ENCODE data around the gene KCTD6. TPM values are rescaled to one million over a fixed set of nuclear protein-coding genes. Genes with fewer than 3 reads are reported as not detected.

KCTD6 gene
- polyA plus RNA-seq (2013) = 8.6 and 9.5 TPM in 2 replicates

DNA sequence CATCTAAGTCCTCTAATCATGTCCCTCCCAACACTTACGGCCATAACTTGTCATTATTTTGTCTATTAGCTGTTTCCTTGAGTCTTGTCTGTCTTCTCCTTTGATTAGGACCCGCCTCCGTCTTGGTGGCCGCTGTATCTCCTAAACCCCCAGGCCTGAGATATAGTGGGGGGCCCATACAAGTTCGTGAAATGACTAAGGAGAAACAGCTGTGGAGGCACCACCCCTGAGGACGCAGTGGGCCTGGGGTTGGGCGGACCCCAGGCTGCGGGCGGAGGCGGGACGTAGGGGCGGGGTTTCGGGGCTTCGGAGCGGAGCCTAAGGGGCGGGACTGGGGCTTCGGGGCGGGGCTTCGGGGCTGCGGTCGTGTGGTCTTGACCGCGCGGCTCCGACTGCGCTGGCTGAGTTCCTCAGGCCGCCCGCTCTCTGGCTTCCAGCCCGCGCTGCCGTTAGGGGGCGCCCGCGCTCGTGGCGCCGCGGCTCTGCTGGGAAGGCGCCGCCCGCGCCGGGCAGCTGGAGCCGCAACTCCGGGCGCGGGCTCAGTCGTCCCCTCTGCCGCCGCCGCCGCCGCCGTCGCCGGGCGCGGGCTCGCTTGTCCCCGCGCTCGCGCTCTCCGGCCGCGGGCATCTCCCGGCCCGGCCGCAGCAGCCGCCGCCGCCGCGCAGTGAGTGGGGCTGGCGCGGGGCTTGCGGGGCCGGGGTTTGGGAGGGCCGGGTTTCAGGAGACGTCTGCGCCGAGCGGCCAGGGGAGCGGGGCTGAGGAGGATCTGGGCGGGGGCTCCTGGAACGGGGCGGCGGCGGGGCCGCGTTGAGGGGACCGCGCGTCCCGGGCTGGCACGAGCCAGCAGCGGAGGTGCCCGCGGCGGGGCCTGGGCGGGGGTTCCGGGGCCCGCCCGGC, at the start of gene KCTD6:
Gene KCTD6, plus strand, starts transcription at position 591 of the 897 bp plus-strand sequence. CDS start 6,660 bp downstream, outside the sequence.
- Histone ChIP-seq H2BK12ac (ENCODE audit: low read length) (no peak within 1 kb of the TSS), H4K91ac (ENCODE audit: low read depth, low read length) (peak within 1 kb of the TSS; percentile 91), H3K18ac (ENCODE audit: low read length) (peak within 1 kb of the TSS; percentile 81), H3K9me3 (ENCODE audit: insufficient read depth, low read depth, low read length) (no peaks in the 10 kb centered on the region), H3K27ac (ENCODE audit: low read depth, low read length) (peak within 1 kb of the TSS; percentile 62), H3K79me2 (ENCODE audit: control insufficient read depth, insufficient read depth, low read length, poor library complexity) (no peaks in the 10 kb centered on the region), H3K9ac (ENCODE audit: low read length) (peak within 1 kb of the TSS; percentile 51), H4K8ac (ENCODE audit: low read depth, low read length) (peak within 1 kb of the TSS; percentile 88), H2BK120ac (ENCODE audit: insufficient read depth, low read length, poor library complexity) (peak within 1 kb of the TSS; percentile 4), H3K36me3 (ENCODE audit: control insufficient read depth in 1 of 2, insufficient read depth in 2 of 2, low read length in 2 of 2) (no peaks in the 10 kb centered on the region), H3K23ac (ENCODE audit: low read length) (no peak within 1 kb of the TSS), H3K14ac (ENCODE audit: low read length) (peak within 1 kb of the TSS; percentile 78), H3K4me2 (ENCODE audit: low read length) (peak within 1 kb of the TSS; percentile 89), H3K27me3 (ENCODE audit: insufficient read depth, low read length) (no peaks in the 10 kb centered on the region), H3K4me1 (ENCODE audit: control insufficient read depth in 1 of 2, insufficient read depth in 2 of 2, low read length in 2 of 2) (peaks cover 6 to 9% of the 10 kb centered on the region in 2 experiments), H2AFZ (ENCODE audit: insufficient read depth, low read length, poor library complexity) (peak within 1 kb of the TSS; percentile 94), H3K4me3 (ENCODE audit: low read depth, low read length) (peak within 1 kb of the TSS; percentile 85), H2BK5ac (ENCODE audit: low read depth, low read length, poor library complexity) (peak within 1 kb of the TSS; percentile 74), H3K79me1 (ENCODE audit: low read length) (peaks cover 7% of the 10 kb centered on the region), H3K4ac (ENCODE audit: low read depth, low read length) (peak within 1 kb of the TSS; percentile 65), H2AK5ac (ENCODE audit: low read length) (no peak within 1 kb of the TSS), H4K12ac (ENCODE audit: low read depth, low read length) (peak within 1 kb of the TSS; percentile 63)
- peak; percentile 96 to 98 for DNase-seq
- WGBS (ENCODE audit: extremely low coverage, insufficient coverage, insufficient read length) = no CpG with 5 or more reads among the region's 104 CpGs

GRCh38 chr3:58452176-58452575, 39.7 kb upstream of the KCTD6 start:
- Histone ChIP-seq H3K18ac (ENCODE audit: low read length) (no peak overlapping the region), H2AK5ac (ENCODE audit: low read length) (no peak overlapping the region), H3K4me2 (ENCODE audit: low read length) (no peak overlapping the region), H3K27me3 (ENCODE audit: insufficient read depth, low read length) (no peaks in the 10 kb centered on the region), H3K9ac (ENCODE audit: low read length) (no peak overlapping the region), H3K9me3 (ENCODE audit: insufficient read depth, low read depth, low read length) (no peaks in the 10 kb centered on the region), H3K79me2 (ENCODE audit: control insufficient read depth, insufficient read depth, low read length, poor library complexity) (no peaks in the 10 kb centered on the region), H3K23ac (ENCODE audit: low read length) (no peak overlapping the region), H3K14ac (ENCODE audit: low read length) (no peak overlapping the region), H3K4me1 (ENCODE audit: control insufficient read depth in 1 of 2, insufficient read depth in 2 of 2, low read length in 2 of 2) (no peaks in the 10 kb centered on the region), H2AFZ (ENCODE audit: insufficient read depth, low read length, poor library complexity) (no peak overlapping the region), H2BK12ac (ENCODE audit: low read length) (no peak overlapping the region), H2BK5ac (ENCODE audit: low read depth, low read length, poor library complexity) (no peak overlapping the region), H2BK120ac (ENCODE audit: insufficient read depth, low read length, poor library complexity) (no peak overlapping the region), H4K8ac (ENCODE audit: low read depth, low read length) (no peak overlapping the region), H3K36me3 (ENCODE audit: control insufficient read depth in 1 of 2, insufficient read depth in 2 of 2, low read length in 2 of 2) (no peaks in the 10 kb centered on the region), H3K27ac (ENCODE audit: low read depth, low read length) (no peak overlapping the region), H3K79me1 (ENCODE audit: low read length) (no peaks in the 10 kb centered on the region), H4K12ac (ENCODE audit: low read depth, low read length) (no peak overlapping the region), H4K91ac (ENCODE audit: low read depth, low read length) (no peak overlapping the region), H3K4me3 (ENCODE audit: low read depth, low read length) (no peak overlapping the region), H3K4ac (ENCODE audit: low read depth, low read length) (no peak overlapping the region)
- no CpG with 5 or more reads among the region's 1 CpG for WGBS (ENCODE audit: extremely low coverage, insufficient coverage, insufficient read length)
- no peak for DNase-seq

DNA sequence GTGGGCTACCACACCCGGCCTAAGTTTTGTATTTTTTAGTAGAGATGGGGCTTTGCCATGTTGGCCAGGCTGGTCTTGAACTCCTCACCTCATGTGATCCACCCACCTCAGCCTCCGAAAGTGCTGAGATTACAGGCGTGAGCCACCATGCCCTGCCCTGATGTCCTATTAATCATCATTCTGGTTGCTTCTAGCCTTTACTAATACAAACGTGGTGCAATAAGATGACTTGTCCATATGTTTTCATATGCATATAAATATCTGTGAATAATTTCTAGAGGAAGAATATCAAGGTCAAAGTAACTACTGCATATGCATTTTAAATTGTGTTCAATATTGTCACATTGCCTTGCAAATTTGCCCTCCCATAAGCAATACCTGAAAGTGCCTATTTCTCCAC, 32.7 kb upstream of the KCTD6 start:
- no CpG with 5 or more reads among the region's 4 CpGs for WGBS (ENCODE audit: extremely low coverage, insufficient coverage, insufficient read length)

DNA sequence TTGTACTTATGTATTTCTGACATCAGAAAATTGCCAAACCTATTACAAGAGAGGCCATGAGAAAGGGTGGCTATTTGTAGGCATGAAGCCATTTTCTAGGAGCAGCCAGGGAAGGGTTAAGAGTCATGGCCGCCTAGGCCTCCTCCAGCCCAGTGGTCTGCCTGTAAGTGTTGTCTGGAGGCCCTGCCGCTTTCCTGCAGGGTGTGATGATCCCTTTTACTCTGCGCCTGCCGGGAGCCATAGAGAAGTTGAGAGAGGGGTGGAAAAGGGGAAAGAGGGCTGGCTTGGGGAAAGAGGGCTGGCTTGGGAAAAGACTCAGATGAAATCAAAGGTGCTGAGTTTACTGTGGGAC, 29.1 kb upstream of the KCTD6 start:
- H3K18ac ChIP-seq (ENCODE audit: low read length) = no peak overlapping the region
- H3K4me1 ChIP-seq (ENCODE audit: control insufficient read depth in 1 of 2, insufficient read depth in 2 of 2, low read length in 2 of 2) = no peaks in the 10 kb centered on the region
- no CpG with 5 or more reads among the region's 4 CpGs for WGBS (ENCODE audit: extremely low coverage, insufficient coverage, insufficient read length)
- no peak overlapping the region for H3K4me3 ChIP-seq (ENCODE audit: low read depth, low read length)
- H4K91ac ChIP-seq (ENCODE audit: low read depth, low read length) = no peak overlapping the region
- no peaks in the 10 kb centered on the region for H3K9me3 ChIP-seq (ENCODE audit: insufficient read depth, low read depth, low read length)
- no peak overlapping the region for H2BK12ac ChIP-seq (ENCODE audit: low read length)
- no peak for DNase-seq
- no peak overlapping the region for H2AFZ ChIP-seq (ENCODE audit: insufficient read depth, low read length, poor library complexity)
- no peaks in the 10 kb centered on the region for H3K36me3 ChIP-seq (ENCODE audit: control insufficient read depth in 1 of 2, insufficient read depth in 2 of 2, low read length in 2 of 2)
- no peak overlapping the region for H4K12ac ChIP-seq (ENCODE audit: low read depth, low read length)
- no peak overlapping the region for H3K23ac ChIP-seq (ENCODE audit: low read length)
- H2AK5ac ChIP-seq (ENCODE audit: low read length) = no peak overlapping the region
- H3K4me2 ChIP-seq (ENCODE audit: low read length) = no peak overlapping the region
- H3K4ac ChIP-seq (ENCODE audit: low read depth, low read length) = no peak overlapping the region
- no peak overlapping the region for H4K8ac ChIP-seq (ENCODE audit: low read depth, low read length)
- H3K27me3 ChIP-seq (ENCODE audit: insufficient read depth, low read length) = no peaks in the 10 kb centered on the region
- no peak overlapping the region for H2BK5ac ChIP-seq (ENCODE audit: low read depth, low read length, poor library complexity)
- no peak overlapping the region for H3K9ac ChIP-seq (ENCODE audit: low read length)
- no peaks in the 10 kb centered on the region for H3K79me1 ChIP-seq (ENCODE audit: low read length)
- no peak overlapping the region for H2BK120ac ChIP-seq (ENCODE audit: insufficient read depth, low read length, poor library complexity)
- H3K27ac ChIP-seq (ENCODE audit: low read depth, low read length) = no peak overlapping the region
- no peak overlapping the region for H3K14ac ChIP-seq (ENCODE audit: low read length)
- H3K79me2 ChIP-seq (ENCODE audit: control insufficient read depth, insufficient read depth, low read length, poor library complexity) = no peaks in the 10 kb centered on the region

More for the DNA sequence above, 32.7 kb upstream of the KCTD6 start:
- H3K27me3 ChIP-seq (ENCODE audit: insufficient read depth, low read length) = no peaks in the 10 kb centered on the region
- H3K9ac ChIP-seq (ENCODE audit: low read length) = no peak overlapping the region
- no peak overlapping the region for H4K8ac ChIP-seq (ENCODE audit: low read depth, low read length)
- no peak for DNase-seq
- no peak overlapping the region for H2BK12ac ChIP-seq (ENCODE audit: low read length)
- no peak overlapping the region for H2BK120ac ChIP-seq (ENCODE audit: insufficient read depth, low read length, poor library complexity)
- H3K23ac ChIP-seq (ENCODE audit: low read length) = no peak overlapping the region
- H2AFZ ChIP-seq (ENCODE audit: insufficient read depth, low read length, poor library complexity) = no peak overlapping the region
- no peaks in the 10 kb centered on the region for H3K79me1 ChIP-seq (ENCODE audit: low read length)
- no peak overlapping the region for H4K12ac ChIP-seq (ENCODE audit: low read depth, low read length)
- no peaks in the 10 kb centered on the region for H3K36me3 ChIP-seq (ENCODE audit: control insufficient read depth in 1 of 2, insufficient read depth in 2 of 2, low read length in 2 of 2)
- no peaks in the 10 kb centered on the region for H3K9me3 ChIP-seq (ENCODE audit: insufficient read depth, low read depth, low read length)
- no peak overlapping the region for H2BK5ac ChIP-seq (ENCODE audit: low read depth, low read length, poor library complexity)
- no peak overlapping the region for H2AK5ac ChIP-seq (ENCODE audit: low read length)
- H3K18ac ChIP-seq (ENCODE audit: low read length) = no peak overlapping the region
- H3K14ac ChIP-seq (ENCODE audit: low read length) = no peak overlapping the region
- H3K4me3 ChIP-seq (ENCODE audit: low read depth, low read length) = no peak overlapping the region
- H4K91ac ChIP-seq (ENCODE audit: low read depth, low read length) = no peak overlapping the region
- H3K27ac ChIP-seq (ENCODE audit: low read depth, low read length) = no peak overlapping the region
- no peak overlapping the region for H3K4ac ChIP-seq (ENCODE audit: low read depth, low read length)
- no peaks in the 10 kb centered on the region for H3K4me1 ChIP-seq (ENCODE audit: control insufficient read depth in 1 of 2, insufficient read depth in 2 of 2, low read length in 2 of 2)
- no peak overlapping the region for H3K4me2 ChIP-seq (ENCODE audit: low read length)
- H3K79me2 ChIP-seq (ENCODE audit: control insufficient read depth, insufficient read depth, low read length, poor library complexity) = no peaks in the 10 kb centered on the region

Data from trophoblast cell (in vitro differentiated cells and primary cell).